SU-DHL-6 (cell line): ENCODE results near the gene LIG3.

Experiments used
- H2AFZ ChIP-seq: fragments of 200-600 bp; sonication (generic); 2 replicates; pipeline ENCODE4 v1.6.1; 2014; ENCODE audit warnings: low read depth, mild to moderate bottlenecking, moderate library complexity, mixed read lengths, antibody characterized with exemption, low read length; ENCODE audit not compliant: severe bottlenecking
- H3F3A ChIP-seq: fragments of 200-600 bp; shearing (Covaris generic); 2 replicates; pipeline ENCODE4 v1.6.0; 2016; ENCODE audit warnings: antibody characterized with exemption, mild to moderate bottlenecking; ENCODE audit not compliant: insufficient read depth
- H3K27ac ChIP-seq: fragments of 200-600 bp; sonication (generic); 2 replicates; pipeline ENCODE4 v1.5.1; 2016; ENCODE audit warnings: low read depth, mild to moderate bottlenecking, low read length, moderate library complexity, mixed read lengths
- H3K27me3 ChIP-seq: fragments of 200-600 bp; sonication (generic), shearing (Covaris generic); 2 replicates; pipeline ENCODE4 v1.6.0; 2014; ENCODE audit warnings: mild to moderate bottlenecking, low read length
- H3K36me3 ChIP-seq: fragments of 200-600 bp; sonication (generic); 2 replicates; pipeline ENCODE4 v1.6.1; 2014; ENCODE audit warnings: mild to moderate bottlenecking, low read length, mixed read lengths
- H3K4me2 ChIP-seq: fragments of 300-600, 200-600 bp; shearing (Covaris generic), sonication (generic); 2 replicates; pipeline ENCODE4 v1.6.0; 2014; ENCODE audit warnings: low read length, low read depth, mild to moderate bottlenecking; ENCODE audit not compliant: poor library complexity, severe bottlenecking
- H3K4me3 ChIP-seq: fragments of 200-600 bp; sonication (generic); 2 replicates; pipeline ENCODE4 v1.5.1; 2014; ENCODE audit warnings: antibody characterized with exemption, low read length, mild to moderate bottlenecking, mixed read lengths; ENCODE audit not compliant: insufficient read depth, poor library complexity, severe bottlenecking
- H3K79me2 ChIP-seq: fragments of 200-600 bp; sonication (generic); 2 replicates; pipeline ENCODE4 v1.6.1; 2014; ENCODE audit warnings: mild to moderate bottlenecking, low read length, moderate library complexity; ENCODE audit not compliant: insufficient read depth
- H3K9ac ChIP-seq: fragments of 200-600 bp; sonication (generic); 2 replicates; pipeline ENCODE4 v1.7.0; 2014; ENCODE audit warnings: mild to moderate bottlenecking, low read length
- H3K9me2 ChIP-seq: fragments of 200-600 bp; sonication (generic); replicated peaks from 2 replicates; pipeline ENCODE4 v1.6.1; 2014; ENCODE audit warnings: low read length; ENCODE audit not compliant: insufficient read depth
- H3K9me3 ChIP-seq: fragments of 200-600 bp; sonication (generic); 2 replicates; pipeline ENCODE4 v1.6.1; 2014; ENCODE audit warnings: low read length, mixed read lengths; ENCODE audit not compliant: insufficient read depth
- H4K20me1 ChIP-seq: fragments of 200-600 bp; sonication (generic); 2 replicates; pipeline ENCODE4 v1.6.1; 2014; ENCODE audit warnings: low read depth, mild to moderate bottlenecking, antibody characterized with exemption, low read length, moderate library complexity, mixed read lengths
- EZH2phosphoT487 ChIP-seq: fragments of 200-600 bp; sonication (generic), shearing (Covaris generic); conservative IDR thresholded peaks from 2 replicates; pipeline ENCODE4 v1.6.1; 2018; ENCODE audit warnings: mild to moderate bottlenecking, antibody characterized with exemption, low read length, moderate library complexity, mixed read lengths
- TF ChIP-seq, protein P1 (sequence below): fragments of 200-600 bp; sonication (generic); IDR thresholded peaks from one replicate; pipeline ENCODE4 v1.5.1; 2017; ENCODE audit warnings: antibody characterized with exemption, mild to moderate bottlenecking, low read length, moderate library complexity; ENCODE audit not compliant: insufficient read depth, poor library complexity, severe bottlenecking

The LIG3 gene

DNA sequence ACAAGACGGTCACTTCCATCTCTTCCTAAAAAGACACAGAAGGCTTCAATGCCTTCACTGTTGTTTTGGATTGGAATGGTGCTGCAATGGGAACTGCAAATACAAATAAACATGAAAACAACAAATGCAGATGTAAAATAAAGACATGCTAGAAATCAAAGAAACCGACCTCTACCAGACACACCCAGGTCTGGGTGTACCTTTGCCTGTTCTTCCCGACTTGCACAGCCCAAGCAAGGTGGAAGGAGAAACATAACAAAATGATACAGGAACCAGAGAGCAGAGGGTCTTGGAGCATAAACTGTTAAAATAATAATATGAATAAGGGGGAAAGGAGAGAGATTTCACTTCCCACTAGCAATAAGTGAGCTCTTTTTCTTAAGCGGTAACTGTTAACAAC lies 65.9 kb downstream of the LIG3 start:
- no peak overlapping the region for H3K27ac ChIP-seq
- H2AFZ ChIP-seq = no peak overlapping the region
- no peaks in the 10 kb centered on the region for H3F3A ChIP-seq
- no peaks in the 10 kb centered on the region for H4K20me1 ChIP-seq
- no peak overlapping the region for H3K9ac ChIP-seq
- no peak for TF ChIP-seq EZH2phosphoT487
- TF ChIP-seq, protein P1, sequence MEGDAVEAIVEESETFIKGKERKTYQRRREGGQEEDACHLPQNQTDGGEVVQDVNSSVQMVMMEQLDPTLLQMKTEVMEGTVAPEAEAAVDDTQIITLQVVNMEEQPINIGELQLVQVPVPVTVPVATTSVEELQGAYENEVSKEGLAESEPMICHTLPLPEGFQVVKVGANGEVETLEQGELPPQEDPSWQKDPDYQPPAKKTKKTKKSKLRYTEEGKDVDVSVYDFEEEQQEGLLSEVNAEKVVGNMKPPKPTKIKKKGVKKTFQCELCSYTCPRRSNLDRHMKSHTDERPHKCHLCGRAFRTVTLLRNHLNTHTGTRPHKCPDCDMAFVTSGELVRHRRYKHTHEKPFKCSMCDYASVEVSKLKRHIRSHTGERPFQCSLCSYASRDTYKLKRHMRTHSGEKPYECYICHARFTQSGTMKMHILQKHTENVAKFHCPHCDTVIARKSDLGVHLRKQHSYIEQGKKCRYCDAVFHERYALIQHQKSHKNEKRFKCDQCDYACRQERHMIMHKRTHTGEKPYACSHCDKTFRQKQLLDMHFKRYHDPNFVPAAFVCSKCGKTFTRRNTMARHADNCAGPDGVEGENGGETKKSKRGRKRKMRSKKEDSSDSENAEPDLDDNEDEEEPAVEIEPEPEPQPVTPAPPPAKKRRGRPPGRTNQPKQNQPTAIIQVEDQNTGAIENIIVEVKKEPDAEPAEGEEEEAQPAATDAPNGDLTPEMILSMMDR = no peak
- H3K36me3 ChIP-seq = no peaks in the 10 kb centered on the region
- H3K9me2 ChIP-seq = no peaks in the 10 kb centered on the region
- H3K4me3 ChIP-seq = no peak overlapping the region
- no peaks in the 10 kb centered on the region for H3K79me2 ChIP-seq
- H3K27me3 ChIP-seq = no peaks in the 10 kb centered on the region
- H3K9me3 ChIP-seq = no peaks in the 10 kb centered on the region
- no peak overlapping the region for H3K4me2 ChIP-seq

DNA sequence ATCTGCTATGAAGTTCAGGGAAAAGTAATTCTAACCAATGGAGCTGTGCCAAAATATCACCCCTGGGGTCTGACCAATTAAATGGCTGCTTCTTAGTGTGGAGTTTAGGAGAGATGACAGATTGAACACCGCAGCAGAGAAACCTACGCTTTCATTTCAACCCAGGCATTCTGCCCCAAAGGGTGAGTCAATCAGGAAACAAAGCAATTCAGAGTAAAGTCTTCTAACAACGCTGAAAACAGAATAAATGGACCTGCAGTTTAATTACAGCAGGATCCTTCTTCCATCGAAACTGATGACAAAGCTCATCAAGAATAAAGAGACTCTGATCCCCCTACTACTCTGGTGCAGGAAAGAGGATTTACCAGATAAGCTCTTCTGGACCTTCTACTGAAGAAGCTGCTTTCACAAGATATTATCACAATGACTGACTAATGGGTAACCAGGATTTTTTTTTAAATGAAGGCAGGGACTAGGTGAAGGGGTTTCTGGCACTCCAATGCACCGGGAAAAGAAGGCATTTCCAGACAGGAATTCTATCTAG lies 66.5 kb downstream of the LIG3 start:
- Histone ChIP-seq H3K9ac (no peak overlapping the region), H3K27ac (no peak overlapping the region), H3K9me2 (no peaks in the 10 kb centered on the region), H3K27me3 (no peaks in the 10 kb centered on the region), H3K4me3 (no peak overlapping the region), H3K79me2 (no peaks in the 10 kb centered on the region), H4K20me1 (no peaks in the 10 kb centered on the region), H3F3A (no peaks in the 10 kb centered on the region), H3K9me3 (no peaks in the 10 kb centered on the region), H3K4me2 (no peak overlapping the region), H3K36me3 (no peaks in the 10 kb centered on the region), H2AFZ (no peak overlapping the region)
- TF ChIP-seq, protein P1 = no peak
- TF ChIP-seq EZH2phosphoT487 = no peak

DNA sequence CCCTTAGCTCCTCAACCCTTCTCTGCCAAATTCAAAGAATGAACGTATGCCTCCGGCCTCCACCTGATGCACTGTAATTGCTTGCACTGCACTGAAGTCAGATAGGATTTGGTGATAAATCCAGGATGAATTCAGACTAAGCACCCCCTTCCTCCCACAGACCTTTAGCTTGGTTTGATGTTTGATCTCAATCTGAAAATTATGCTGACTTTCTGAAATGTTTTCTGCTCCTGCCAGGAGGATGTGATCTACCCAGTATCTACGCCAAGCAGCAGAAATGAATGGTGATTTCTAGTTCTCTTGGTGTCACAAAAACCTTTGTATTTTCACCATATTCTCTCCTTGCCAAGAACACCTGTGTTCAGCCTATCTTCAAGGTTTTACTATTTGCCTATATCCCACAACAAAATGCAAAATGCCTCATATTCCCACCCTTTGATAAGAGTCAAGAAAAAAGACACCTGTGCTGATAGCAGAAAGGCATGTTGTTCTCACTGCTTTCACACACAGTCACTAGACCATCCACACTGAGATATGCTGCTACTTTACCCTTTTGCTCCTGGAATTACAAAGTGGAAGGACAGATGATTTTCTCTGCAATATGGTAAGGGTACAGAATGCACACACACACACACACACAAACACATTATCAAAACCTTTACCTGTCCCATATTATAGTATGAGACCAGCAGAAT lies 68.5 kb downstream of the LIG3 start:
- TF ChIP-seq, protein P1 = no peak
- no peak for TF ChIP-seq EZH2phosphoT487
- H3K9me3 ChIP-seq = no peaks in the 10 kb centered on the region
- H3K79me2 ChIP-seq = no peaks in the 10 kb centered on the region

More for the DNA sequence above, 68.5 kb downstream of the LIG3 start:
- no peak overlapping the region for H3K9ac ChIP-seq
- H3K4me3 ChIP-seq = no peak overlapping the region
- no peak overlapping the region for H2AFZ ChIP-seq
- H3K27me3 ChIP-seq = no peaks in the 10 kb centered on the region
- no peaks in the 10 kb centered on the region for H4K20me1 ChIP-seq
- H3K9me2 ChIP-seq = no peaks in the 10 kb centered on the region
- no peak overlapping the region for H3K27ac ChIP-seq
- no peaks in the 10 kb centered on the region for H3K36me3 ChIP-seq
- no peaks in the 10 kb centered on the region for H3F3A ChIP-seq
- no peak overlapping the region for H3K4me2 ChIP-seq
